Testis (tissue), 5 donors: ENCODE data around the gene TMCO1. TPM values are rescaled to one million over a fixed set of nuclear protein-coding genes. Genes with fewer than 3 reads are reported as not detected.
"Not testable (repeated sequence)": the region's sequence is repeated elsewhere in the genome, so short reads cannot be mapped to it uniquely, and the experiment has no call there.

Experiments
- DNase-seq: peaks from one replicate; pipeline ENCODE4 v3.0.0-alpha.2; 2019
- H3K27ac ChIP-seq, 2 donors: fragments of 200-600 bp; sonication (generic); one replicate each; pipeline ENCODE4 v1.5.1; 2019
- H3K27me3 ChIP-seq: fragments of 200-600 bp; sonication (generic); one replicate; pipeline ENCODE4 v1.5.1; 2019
- H3K36me3 ChIP-seq: fragments of 200-600 bp; sonication (generic); one replicate; pipeline ENCODE4 v1.5.1; 2017; ENCODE audit warnings: low read depth; ENCODE audit errors: missing control alignments
- H3K4me1 ChIP-seq: fragments of 200-600 bp; sonication (generic); one replicate; pipeline ENCODE4 v1.5.1; 2019
- H3K4me3 ChIP-seq, 2 donors: fragments of 200-600 bp; sonication (generic); one replicate each; pipeline ENCODE4 v1.5.1; 2017 to 2019
- H3K9me3 ChIP-seq: fragments of 200-600 bp; sonication (generic); one replicate; pipeline ENCODE4 v1.5.1; 2017
- CTCF ChIP-seq, 3 experiments: fragments of 450-650 bp in 2 of 3; fragments of 200-600 bp in 1 of 3; sonication (generic) in 1 of 3; IDR thresholded peaks; one replicate each; pipeline ENCODE4 v1.5.1; 2016 to 2019; ENCODE audit warnings: antibody characterized with exemption in 3 of 3, mild to moderate bottlenecking in 2 of 3, moderate library complexity in 1 of 3
- POLR2A ChIP-seq: fragments of 450-650 bp; IDR thresholded peaks from one replicate; pipeline ENCODE4 v1.6.1; 2017; ENCODE audit warnings: antibody characterized with exemption, mild to moderate bottlenecking, moderate library complexity
- WGBS, 2 donors: methylation state at CpG; one replicate each; pipeline ENCODE4 v1.1.5; 2018; 5-methylcytosine and 5-hydroxymethylcytosine counted together
- intact Hi-C: fragments of 100-400 bp; cut with DNase I; formaldehyde crosslinking; loops from one replicate; pipeline ENCODE4 v1.15.1; 2023; ENCODE audit warnings: low total_unique reads
- long read RNA-seq, 2 donors: transcript quantifications; one replicate each; lab custom pipeline, GENCODE V29; 2026
- polyA plus RNA-seq: library from polyadenylated mRNA; stranded (reverse); fragments of 350-450 nt; fragmentation: Illumina TruSeq; extraction: RNeasy Lipid Tissue Mini Kit (QIAGEN cat#74804); gene quantifications from one replicate; pipeline ENCODE4 v1.2.3, GENCODE V29; 2014; ENCODE audit warnings: low read depth, low replicate concordance; ENCODE audit not compliant: insufficient read depth
- total RNA-seq, 2 donors: library from RNA; depleted of rRNA; stranded (reverse); fragments of >200 nt; gene quantifications; one replicate each; pipeline ENCODE4 v1.2.3, GENCODE V29; 2016

TMCO1 gene
- total RNA-seq (100 to 1,000 TPM in 1 of 2 donors, 10 to 100 TPM in 1; 97.5 to 114 TPM), polyA plus RNA-seq (195 TPM)
- long read RNA-seq, donor 1, full-length matches to known transcripts: 36 of 88 reads
- long read RNA-seq, donor 1, partial matches to known transcripts: 52 of 88 reads
- long read RNA-seq, donor 1, other reads (novel, unspliced or antisense): 0 of 88 reads
- long read RNA-seq, donor 2, full-length matches to known transcripts: 20 of 52 reads
- long read RNA-seq, donor 2, partial matches to known transcripts: 26 of 52 reads
- long read RNA-seq, donor 2, other reads (novel, unspliced or antisense): 6 of 52 reads

GRCh38 chr1:165768513-165769394 lies at the start of gene TMCO1:
Gene TMCO1 (minus strand): TSS chr1:165768868. CDS start chr1:165768751, 117 bp downstream.
- Histone ChIP-seq H3K4me1 (peaks cover 5% of the 10 kb centered on the region), H3K36me3 (no peaks in the 10 kb centered on the region), H3K27ac (peak within 1 kb of the TSS; percentile 72 to 85), H3K4me3 (peak within 1 kb of the TSS; percentile 72 to 74), H3K27me3 (no peaks in the 10 kb centered on the region), H3K9me3 (no peaks in the 10 kb centered on the region)
- TF ChIP-seq CTCF (IDR thresholded peaks at IDR 0.05) (peak in 1 of 3 experiments; percentile 5), POLR2A (no peak)
- WGBS, 2 donors: 1% methylated on average over 36 to 56 of the region's 56 CpGs
- peak; percentile 99 for DNase-seq
- intact Hi-C loops: loop anchor here (10.0 kb wide), 1 partner anchor 134 kb away; the partner anchor contains the start of gene MGST3

- DNase-seq: no peak
- Histone ChIP-seq H3K27ac (no peak overlapping the region), H3K4me1 (no peaks in the 10 kb centered on the region), H3K4me3 (no peak overlapping the region), H3K9me3 (no peaks in the 10 kb centered on the region), H3K36me3 (no peaks in the 10 kb centered on the region), H3K27me3 (no peaks in the 10 kb centered on the region)
- 73 to 82% methylated on average over 13 of the region's 13 CpGs for whole genome bisulfite sequencing, 2 donors
- TF ChIP-seq CTCF (IDR thresholded peaks at IDR 0.05) (no peak), POLR2A (no peak)
- intact Hi-C loops: no loop called here
Observed at GRCh38 chr1:165816826-165817497, 48.3 kb upstream of the TMCO1 start.

GRCh38 chr1:165816157-165816556 lies 47.5 kb upstream of the TMCO1 start:
- Histone ChIP-seq H3K27me3 (no peaks in the 10 kb centered on the region), H3K4me3 (no peak overlapping the region), H3K9me3 (no peaks in the 10 kb centered on the region), H3K27ac (no peak overlapping the region), H3K4me1 (no peaks in the 10 kb centered on the region), H3K36me3 (no peaks in the 10 kb centered on the region)
- intact Hi-C loops: no loop called here
- 74% methylated on average over 3 of the region's 3 CpGs for WGBS, 2 donors
- TF ChIP-seq POLR2A: no peak
- no peak for DNase-seq

- peak; percentile 20 for DNase-seq
- Histone ChIP-seq H3K27me3 (no peaks in the 10 kb centered on the region), H3K27ac (no peak overlapping the region), H3K4me1 (no peaks in the 10 kb centered on the region), H3K9me3 (no peaks in the 10 kb centered on the region), H3K36me3 (no peaks in the 10 kb centered on the region), H3K4me3 (no peak overlapping the region)
- no peak for TF ChIP-seq POLR2A
- TF ChIP-seq CTCF (IDR thresholded peaks at IDR 0.05): no peak
- 50 to 51% methylated on average over 3 of the region's 3 CpGs for WGBS, 2 donors
- intact Hi-C loops: no loop called here
Observed at GRCh38 chr1:165815725-165816124, 47.1 kb upstream of the TMCO1 start.

- no peak for TF ChIP-seq POLR2A
- no peak for TF ChIP-seq CTCF (IDR thresholded peaks at IDR 0.05)
- Histone ChIP-seq H3K9me3 (no peaks in the 10 kb centered on the region), H3K36me3 (no peaks in the 10 kb centered on the region), H3K4me1 (no peaks in the 10 kb centered on the region), H3K4me3 (no peak overlapping the region), H3K27ac (no peak overlapping the region), H3K27me3 (no peaks in the 10 kb centered on the region)
- DNase-seq: no peak
- intact Hi-C loops: no loop called here
Observed at GRCh38 chr1:165807613-165808012, 38.9 kb upstream of the TMCO1 start.

GRCh38 chr1:165804513-165804912 lies 35.8 kb upstream of the TMCO1 start:
- H3K27me3 ChIP-seq, intact Hi-C loops, H3K9me3 ChIP-seq, H3K4me1 ChIP-seq, H3K4me3 ChIP-seq, DNase-seq, H3K27ac ChIP-seq, H3K36me3 ChIP-seq: not testable (repeated sequence)
- 53 to 69% methylated on average over 1 of the region's 1 CpG for WGBS, 2 donors
